DMS 273 (cell line): ENCODE measurements around the gene MAGI2.
A peak's percentile ranks its signal among the peaks of the same experiment; 100 is the strongest.

ENCODE experiments used
- DNase-seq: peaks from one replicate; lab custom pipeline; 2025; ENCODE audit not compliant: unreplicated experiment; lab: John Stamatoyannopoulos, UW

MAGI2 gene

GRCh38 chr7:79272066-79272669, 181.3 kb downstream of the MAGI2 start:
- peak; percentile 84 for DNase-seq

DNA sequence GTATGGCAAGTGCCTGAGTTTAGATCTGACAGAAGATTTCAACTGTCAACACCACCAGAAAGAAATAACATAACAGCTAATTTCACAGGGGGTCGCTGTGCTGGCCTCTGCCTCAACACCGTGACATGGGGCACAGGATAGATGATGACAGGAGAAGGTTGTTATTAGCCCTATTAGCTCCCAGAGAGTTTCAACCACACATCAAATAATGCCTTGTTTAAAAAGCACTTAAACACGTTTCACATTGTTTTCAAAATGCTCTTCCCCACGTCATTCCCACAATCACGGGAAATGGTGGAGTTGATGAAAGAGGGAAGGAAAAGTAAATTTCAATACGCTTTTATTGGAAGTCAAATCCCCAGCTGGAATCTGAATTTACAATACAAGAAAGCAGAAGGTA, 184.7 kb downstream of the MAGI2 start:
- DNase-seq: no peak

DNA sequence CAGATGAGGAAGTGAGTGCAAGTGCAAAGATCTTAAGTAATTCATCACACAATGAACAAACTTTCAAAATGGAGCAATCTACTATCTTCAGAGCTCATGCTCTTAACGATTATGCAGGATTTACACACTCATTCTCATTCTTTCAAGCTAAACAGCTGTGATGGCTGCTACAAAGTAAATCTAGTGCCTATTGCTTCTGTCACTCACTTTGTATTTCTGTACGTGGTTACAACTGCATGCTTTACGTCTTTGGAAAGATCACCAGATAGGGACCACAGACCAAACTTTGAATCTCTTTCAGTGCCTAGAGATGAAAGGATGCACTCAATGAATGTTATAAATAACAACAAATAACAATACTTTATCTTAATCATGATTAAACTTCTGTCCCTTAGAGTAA, 194.6 kb downstream of the MAGI2 start:
- no peak for DNase-seq

DNA sequence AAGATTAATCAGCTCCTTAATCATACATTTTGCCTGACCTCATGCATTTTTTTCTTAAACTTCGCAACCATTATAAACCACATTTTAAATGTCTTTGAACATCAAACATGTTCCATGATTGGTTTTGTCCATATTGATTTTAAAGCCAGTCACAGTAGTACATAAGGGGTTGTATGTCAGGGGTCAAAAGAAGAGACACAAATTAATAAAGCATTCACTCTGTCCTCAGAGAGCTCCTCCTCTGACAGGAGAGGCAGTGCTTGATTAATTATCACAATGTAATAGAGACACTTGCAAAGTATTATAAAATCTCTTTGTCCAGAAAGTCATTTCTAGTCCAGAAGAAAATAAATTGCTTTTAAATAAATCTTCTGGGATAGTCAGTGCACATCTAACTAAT, 195.5 kb downstream of the MAGI2 start:
- no peak for DNase-seq

GRCh38 chr7:79245623-79246249, 207.7 kb downstream of the MAGI2 start:
- peak; percentile 6 for DNase-seq

- no peak for DNase-seq
Measured at GRCh38 chr7:79244482-79244881, 209.0 kb downstream of the MAGI2 start.

- DNase-seq: no peak
Measured at GRCh38 chr7:79241288-79242060, 212.0 kb downstream of the MAGI2 start.

DNA sequence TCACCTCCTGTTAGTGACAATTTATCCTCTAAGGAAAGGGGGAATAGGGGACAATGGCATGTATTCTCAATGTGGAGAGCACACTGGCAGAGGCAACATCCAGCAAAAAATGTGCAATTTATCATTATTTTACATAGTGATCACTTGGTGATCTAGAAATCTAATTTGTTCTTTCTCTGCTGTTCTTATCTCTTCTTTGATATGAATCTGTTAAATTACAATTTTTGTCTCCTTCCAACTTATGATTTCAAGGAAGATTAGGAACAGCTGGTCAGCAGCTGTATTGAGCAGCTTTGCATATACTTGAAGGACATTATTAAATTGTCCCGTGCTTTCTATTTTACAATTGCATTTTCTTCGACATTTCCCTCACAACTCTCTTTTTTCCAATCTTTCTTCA, 213.1 kb downstream of the MAGI2 start:
- no peak for DNase-seq

DNA sequence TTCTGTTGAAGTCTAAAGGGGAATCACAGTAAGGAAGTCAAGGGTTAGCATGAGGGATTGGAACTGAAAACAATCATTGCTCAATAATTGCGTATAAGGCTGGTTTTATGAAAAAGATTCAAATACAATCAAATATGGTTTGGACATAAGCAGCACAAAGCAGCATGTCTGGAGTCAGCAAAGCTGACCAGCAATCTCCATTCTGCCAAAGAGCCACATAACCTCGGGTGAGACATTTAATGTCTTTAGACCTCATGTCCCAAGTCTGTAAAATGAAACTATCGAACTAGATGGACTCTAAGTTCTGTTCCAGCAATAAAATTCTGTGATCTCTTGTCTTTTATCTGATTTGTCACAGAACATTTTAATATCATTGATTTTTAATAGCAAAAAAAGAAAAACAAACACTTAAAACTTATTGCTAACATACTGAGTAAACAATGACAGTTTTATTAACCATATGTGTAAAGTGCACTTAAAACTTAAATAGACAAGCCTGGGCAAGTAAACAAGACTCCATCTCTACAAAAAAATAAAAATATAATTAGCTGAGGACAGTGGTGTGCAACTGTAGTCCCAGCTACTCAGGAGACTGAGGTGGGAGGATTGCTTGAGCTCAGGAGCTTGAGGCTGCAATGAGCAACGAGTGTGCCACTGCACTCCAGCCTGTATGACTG, 217.0 kb downstream of the MAGI2 start:
- DNase-seq: no peak

DNA sequence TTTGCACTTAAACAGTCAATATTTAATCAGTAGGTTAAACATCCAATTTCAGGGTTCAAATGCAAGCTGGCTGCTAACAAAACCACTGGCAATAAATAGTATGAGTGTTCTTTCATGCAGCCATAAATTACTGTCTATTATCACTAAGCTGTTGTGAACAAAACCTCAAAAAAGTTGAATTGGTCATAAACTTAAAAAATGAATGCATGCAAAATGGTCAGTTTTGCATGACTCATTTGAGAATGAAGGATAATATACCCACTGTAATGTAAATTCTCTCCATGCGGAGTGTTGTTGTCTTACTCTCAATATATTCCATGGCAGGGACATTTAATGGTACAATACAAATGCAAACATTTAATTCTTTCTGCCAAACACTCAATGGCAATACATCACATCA, 226.4 kb downstream of the MAGI2 start:
- DNase-seq: no peak

DNA sequence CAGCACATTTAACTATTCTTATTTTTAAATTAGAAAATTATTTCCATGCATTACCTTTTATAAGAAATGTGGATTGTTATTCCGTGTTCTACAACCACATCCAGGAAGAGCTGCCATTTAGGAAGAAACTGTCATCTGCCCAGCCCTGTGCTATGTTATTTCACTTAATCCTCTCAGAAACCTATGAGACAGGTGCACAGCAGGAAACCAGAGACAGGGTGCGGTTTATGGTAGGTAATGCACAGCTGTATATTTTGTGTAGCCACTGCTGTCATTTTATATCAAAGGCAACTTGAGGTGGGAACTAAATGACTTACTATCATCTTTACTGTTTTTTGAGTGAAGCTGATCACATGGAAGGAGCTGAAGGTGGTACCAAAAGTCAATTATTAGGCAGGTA, 232.3 kb downstream of the MAGI2 start:
- DNase-seq: no peak

- no peak for DNase-seq
Measured at GRCh38 chr7:79217976-79218626, 235.4 kb downstream of the MAGI2 start.

DNA sequence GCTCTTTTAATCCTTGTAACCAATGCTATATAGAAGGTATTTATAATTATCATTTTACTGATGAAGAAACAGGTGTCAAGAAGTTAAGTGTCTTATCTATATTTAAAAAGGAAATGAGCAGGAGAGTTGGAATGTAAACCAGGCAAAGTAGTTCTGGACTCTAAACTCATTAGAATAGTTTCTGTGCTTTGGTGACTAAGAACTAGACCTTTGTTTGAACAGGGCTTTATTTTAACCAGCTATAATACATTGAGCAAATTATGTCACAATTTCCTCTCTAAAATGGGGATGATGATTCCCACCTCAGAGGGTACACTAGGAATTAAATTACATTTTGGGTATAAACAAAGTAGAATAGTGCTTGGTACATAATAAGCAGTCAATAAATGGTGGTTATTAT, 236.0 kb downstream of the MAGI2 start:
- DNase-seq: no peak

DNA sequence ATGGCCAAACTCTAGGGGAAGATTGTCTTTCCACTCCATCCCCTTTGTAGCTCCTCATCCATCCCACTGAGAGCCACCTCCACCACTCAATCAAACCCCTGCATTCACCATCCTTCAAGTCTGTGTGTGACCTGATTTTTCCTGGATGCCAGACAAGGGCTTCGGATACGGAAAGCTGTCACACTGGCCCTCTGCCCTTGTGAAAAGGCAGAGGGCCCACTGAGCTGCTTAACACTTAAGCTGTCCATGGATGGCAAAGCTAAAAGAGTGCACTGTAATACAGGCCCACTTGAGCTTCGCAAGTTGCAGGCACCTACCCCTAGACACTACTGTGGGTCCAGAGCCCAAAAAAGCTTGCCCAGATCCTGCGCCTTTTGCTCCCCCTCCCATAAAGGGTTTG, 237.2 kb downstream of the MAGI2 start:
- no peak for DNase-seq

DNA sequence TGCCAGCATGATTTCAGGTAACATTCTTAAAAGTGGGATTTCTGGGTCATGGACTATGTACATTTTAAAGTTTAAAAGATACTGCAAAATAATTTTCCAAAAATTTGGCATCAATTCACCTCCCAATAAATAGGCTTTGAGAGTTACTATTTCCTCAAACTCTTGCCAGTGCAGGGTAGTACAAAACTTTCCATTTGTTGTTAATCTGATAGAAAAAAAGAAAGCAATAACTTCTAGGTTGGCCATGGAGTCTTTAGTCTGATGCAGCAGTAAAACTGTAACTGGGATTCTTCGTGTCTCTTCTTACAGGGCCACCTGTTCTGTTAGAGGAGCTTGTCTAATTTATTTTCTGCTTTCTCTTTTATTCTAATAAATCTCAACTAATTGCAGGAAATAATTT, 241.1 kb downstream of the MAGI2 start:
- no peak for DNase-seq

DNA sequence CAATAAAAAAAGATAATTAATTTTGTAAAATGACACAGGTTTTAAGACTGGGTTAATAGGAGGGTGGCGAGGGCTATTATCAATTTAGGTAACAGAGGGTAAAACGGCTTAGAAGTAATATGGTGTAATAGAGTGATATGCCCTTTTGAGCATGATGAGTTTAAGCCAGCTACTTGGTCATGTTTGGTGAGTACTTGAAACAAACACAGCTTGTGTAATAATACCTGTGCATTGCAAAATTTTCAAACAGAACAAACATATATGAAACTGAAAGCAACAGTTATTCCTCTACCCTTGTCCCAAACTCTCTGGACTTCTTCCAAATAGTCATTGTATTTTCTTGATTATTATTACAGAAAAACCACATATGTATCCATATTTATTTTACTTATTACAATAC, 241.7 kb downstream of the MAGI2 start:
- DNase-seq: no peak

DNA sequence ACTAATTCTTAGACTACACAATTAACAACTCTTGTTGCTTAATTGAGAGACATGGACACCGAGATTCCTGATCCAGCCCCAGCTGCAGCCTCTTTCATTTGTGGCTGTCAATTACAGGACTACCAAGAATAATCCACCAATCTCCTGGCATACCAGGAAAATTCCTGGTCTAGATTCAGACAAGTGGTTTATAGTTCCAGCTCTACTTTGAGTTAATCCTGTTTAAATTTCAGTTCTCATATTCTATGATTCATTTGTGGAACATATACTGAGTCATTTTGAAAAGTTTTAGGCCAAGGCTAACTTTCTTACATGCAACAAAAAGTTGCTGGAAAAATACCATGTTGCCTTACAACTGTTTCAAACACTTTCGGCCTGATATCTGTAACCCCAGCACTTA, 253.5 kb downstream of the MAGI2 start:
- no peak for DNase-seq

- no peak for DNase-seq
Measured at GRCh38 chr7:79199266-79199665, 254.2 kb downstream of the MAGI2 start.

- DNase-seq: no peak
Measured at GRCh38 chr7:79185605-79186004, 267.9 kb downstream of the MAGI2 start.

DNA sequence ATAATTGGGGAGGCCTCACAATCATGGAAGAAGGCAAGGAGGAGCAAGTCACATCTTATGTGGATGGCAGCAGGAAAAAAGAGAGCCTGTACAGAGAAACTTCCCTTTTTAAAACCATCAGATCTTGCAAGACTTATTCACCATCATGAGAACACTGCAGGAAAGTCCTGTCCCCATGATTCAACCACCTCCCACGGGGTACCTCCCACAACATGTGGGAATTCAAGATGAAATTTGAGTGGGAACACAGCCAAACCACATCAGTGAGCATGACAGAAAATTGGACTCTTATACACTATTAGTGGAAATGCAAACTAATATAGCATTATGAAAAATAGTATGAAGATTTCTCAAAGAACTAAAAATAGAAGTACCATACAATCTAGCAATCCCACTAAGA, 271.2 kb downstream of the MAGI2 start:
- no peak for DNase-seq

DNA sequence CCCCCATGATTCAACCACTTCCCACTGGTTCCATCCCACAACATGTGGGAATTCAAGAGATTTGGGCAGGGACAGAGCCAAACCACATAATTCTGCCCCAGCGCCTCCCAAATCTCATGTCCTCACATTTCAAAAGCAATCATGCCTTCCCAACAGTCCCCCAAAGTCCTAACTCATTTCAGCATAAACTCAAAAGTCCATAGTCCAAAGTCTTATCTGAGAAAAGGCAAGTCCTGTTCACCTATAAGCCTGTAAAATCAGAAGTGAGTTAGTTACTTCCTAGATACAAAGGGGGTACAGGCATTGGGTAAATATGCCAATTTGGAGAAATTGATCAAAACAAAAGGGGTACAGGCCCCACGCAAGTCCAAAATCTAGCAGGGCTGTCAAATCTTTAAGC, 272.9 kb downstream of the MAGI2 start:
- no peak for DNase-seq
